ENCODE measurements around the gene NCCRP1. TPM values are rescaled to one million over a fixed set of nuclear protein-coding genes. Genes with fewer than 3 reads are reported as not detected.

The NCCRP1 gene
- total RNA-seq, 4 donors from 2014 or later: 208 to 737 (median 262) TPM

DNA sequence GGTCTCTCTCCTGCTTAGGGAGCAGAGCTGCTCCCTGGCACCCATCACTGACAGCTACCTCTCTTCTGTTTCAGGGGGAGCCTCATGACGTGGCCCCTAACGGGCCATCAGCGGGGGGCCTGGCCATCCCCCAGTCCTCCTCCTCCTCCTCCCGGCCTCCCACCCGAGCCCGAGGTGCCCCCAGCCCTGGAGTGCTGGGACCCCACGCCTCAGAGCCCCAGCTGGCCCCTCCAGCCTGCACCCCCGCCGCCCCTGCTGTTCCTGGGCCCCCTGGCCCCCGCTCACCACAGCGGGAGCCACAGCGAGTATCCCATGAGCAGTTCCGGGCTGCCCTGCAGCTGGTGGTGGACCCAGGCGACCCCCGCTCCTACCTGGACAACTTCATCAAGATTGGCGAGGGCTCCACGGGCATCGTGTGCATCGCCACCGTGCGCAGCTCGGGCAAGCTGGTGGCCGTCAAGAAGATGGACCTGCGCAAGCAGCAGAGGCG is 23.2 kb upstream of the NCCRP1 start:
- WGBS, 2 donors: 80 to 100% methylated on average over 1 to 3 of the region's 25 CpGs
- H3K9me3 ChIP-seq: no peaks in the 10 kb centered on the region
- no peak overlapping the region for H3K4me3 ChIP-seq
- H3K27ac ChIP-seq: no peak overlapping the region
- peaks cover 0 to 23% (median 8%) of the 10 kb centered on the region in 3 donors for H3K4me1 ChIP-seq
- no peak for DNase-seq
- no peak for TF ChIP-seq POLR2A (IDR thresholded peaks at IDR 0.05)
- TF ChIP-seq, protein P1, sequence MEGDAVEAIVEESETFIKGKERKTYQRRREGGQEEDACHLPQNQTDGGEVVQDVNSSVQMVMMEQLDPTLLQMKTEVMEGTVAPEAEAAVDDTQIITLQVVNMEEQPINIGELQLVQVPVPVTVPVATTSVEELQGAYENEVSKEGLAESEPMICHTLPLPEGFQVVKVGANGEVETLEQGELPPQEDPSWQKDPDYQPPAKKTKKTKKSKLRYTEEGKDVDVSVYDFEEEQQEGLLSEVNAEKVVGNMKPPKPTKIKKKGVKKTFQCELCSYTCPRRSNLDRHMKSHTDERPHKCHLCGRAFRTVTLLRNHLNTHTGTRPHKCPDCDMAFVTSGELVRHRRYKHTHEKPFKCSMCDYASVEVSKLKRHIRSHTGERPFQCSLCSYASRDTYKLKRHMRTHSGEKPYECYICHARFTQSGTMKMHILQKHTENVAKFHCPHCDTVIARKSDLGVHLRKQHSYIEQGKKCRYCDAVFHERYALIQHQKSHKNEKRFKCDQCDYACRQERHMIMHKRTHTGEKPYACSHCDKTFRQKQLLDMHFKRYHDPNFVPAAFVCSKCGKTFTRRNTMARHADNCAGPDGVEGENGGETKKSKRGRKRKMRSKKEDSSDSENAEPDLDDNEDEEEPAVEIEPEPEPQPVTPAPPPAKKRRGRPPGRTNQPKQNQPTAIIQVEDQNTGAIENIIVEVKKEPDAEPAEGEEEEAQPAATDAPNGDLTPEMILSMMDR (IDR thresholded peaks at IDR 0.05): no peak
- intact Hi-C loops (cut with DNase I): no loop called here
- peaks cover 36 to 100% (median 44%) of the 10 kb centered on the region in 3 donors for H3K36me3 ChIP-seq
- no peaks in the 10 kb centered on the region for H3K27me3 ChIP-seq

DNA sequence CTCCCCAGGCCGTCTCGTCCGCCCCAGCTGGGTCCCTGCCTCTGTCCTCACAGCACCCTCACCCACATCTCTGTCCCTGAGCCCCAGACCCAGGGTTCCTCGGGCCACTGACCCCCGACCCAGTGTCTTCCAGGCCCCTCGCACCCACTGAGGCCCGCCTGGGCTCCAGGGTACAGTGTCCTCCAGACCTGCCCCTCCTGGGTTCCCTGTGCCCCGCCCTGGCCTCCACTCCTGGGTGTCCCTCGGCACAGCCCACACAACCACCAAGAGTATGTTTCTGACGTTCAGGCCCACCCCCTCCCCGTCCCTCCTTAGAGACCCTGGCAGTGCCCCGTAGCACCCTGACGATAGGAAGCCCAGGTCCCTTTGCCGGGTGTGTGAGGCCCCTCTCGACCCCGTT is 22.6 kb upstream of the NCCRP1 start:
- H3K9me3 ChIP-seq: no peaks in the 10 kb centered on the region
- H3K4me3 ChIP-seq: no peak overlapping the region
- DNase-seq: no peak
- 78 to 94% methylated on average over 7 to 9 of the region's 16 CpGs for WGBS, 2 donors
- peaks cover 39 to 100% (median 49%) of the 10 kb centered on the region in 3 donors for H3K36me3 ChIP-seq
- H3K27me3 ChIP-seq: no peaks in the 10 kb centered on the region
- TF ChIP-seq, protein P1 (IDR thresholded peaks at IDR 0.05): no peak
- TF ChIP-seq POLR2A (IDR thresholded peaks at IDR 0.05): no peak
- intact Hi-C loops (cut with DNase I): no loop called here
- H3K4me1 ChIP-seq: peaks cover 0 to 20% (median 8%) of the 10 kb centered on the region in 3 donors
- H3K27ac ChIP-seq: no peak overlapping the region

DNA sequence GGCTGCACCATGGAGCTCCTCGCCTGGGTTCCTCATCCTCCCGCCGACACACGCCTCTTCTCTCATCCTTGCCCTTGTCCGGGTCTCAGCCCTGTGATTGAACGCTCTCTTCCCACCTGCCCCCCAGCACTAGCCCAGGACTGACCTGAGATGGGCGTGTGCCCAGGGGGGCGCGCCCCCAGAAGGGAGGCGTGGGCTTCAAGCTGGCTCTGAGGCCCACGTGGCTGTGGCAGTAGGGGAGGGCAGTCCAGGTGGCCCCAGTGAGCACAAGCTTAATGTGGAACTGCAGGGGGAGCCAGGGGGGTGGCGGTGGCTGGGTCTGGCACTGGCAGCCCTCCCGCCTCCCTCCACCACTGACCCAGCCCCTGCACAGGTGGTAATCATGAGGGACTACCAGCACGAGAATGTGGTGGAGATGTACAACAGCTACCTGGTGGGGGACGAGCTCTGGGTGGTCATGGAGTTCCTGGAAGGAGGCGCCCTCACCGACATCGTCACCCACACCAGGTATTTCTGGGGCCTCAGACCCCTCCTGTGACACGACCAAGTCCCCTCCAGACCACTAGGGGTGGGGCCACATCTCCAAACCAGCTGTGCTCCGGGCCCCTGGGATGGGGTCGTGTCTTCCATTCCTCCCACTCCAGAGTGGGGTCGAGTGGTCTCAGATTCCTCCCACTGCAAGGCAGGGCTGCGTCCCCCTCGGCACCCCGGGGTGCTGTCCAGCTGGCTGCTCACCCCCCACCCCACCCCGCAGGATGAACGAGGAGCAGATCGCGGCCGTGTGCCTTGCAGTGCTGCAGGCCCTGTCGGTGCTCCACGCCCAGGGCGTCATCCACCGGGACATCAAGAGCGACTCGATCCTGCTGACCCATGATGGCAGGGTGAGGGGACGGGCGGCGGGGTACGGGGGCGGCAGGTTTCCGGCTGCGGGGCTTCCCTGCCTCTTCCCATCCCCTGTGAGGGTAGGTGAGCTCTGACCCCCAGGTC is 21.9 kb upstream of the NCCRP1 start:
- Histone ChIP-seq H3K27ac (no peak overlapping the region), H3K9me3 (no peaks in the 10 kb centered on the region), H3K36me3 (peaks cover 36 to 100% (median 49%) of the 10 kb centered on the region in 3 donors), H3K4me1 (peaks cover 0 to 17% (median 8%) of the 10 kb centered on the region in 3 donors), H3K4me3 (no peak overlapping the region), H3K27me3 (no peaks in the 10 kb centered on the region)
- DNase-seq: no peak
- WGBS, 2 donors: 97% methylated on average over 5 of the region's 43 CpGs; no CpG with 5 or more reads in 1 of the 2 donors
- intact Hi-C loops (cut with DNase I): no loop called here
- no peak for TF ChIP-seq POLR2A (IDR thresholded peaks at IDR 0.05)
- TF ChIP-seq, protein P1 (IDR thresholded peaks at IDR 0.05): no peak

DNA sequence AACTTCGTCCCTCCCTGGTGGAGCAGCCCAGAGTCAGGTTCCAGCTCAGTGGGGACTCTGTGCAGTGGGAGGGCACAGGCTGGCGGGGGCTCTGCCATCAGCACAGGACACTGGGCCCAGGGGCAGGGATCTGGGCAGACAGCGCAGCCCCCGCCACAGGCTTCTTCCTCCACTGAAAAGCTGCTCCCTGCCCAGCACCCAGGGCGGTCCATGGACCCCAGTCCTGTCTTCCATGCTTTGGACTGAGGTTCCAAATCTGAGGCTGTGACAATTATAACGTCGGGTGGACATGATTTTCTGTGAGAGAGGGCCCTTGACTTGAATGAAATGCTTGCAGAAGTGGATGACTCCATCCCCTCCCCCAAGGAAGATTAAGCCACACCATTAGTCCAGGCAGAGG is 21.2 kb upstream of the NCCRP1 start:
- no peak for DNase-seq
- Histone ChIP-seq H3K4me1 (peaks cover 0 to 10% (median 3%) of the 10 kb centered on the region in 3 donors), H3K27ac (no peak overlapping the region), H3K9me3 (no peaks in the 10 kb centered on the region), H3K36me3 (peaks cover 34 to 100% (median 52%) of the 10 kb centered on the region in 3 donors), H3K27me3 (no peaks in the 10 kb centered on the region), H3K4me3 (no peak overlapping the region)
- TF ChIP-seq POLR2A (IDR thresholded peaks at IDR 0.05): no peak
- TF ChIP-seq, protein P1 (IDR thresholded peaks at IDR 0.05): no peak
- WGBS, 2 donors: 85% methylated on average over 4 of the region's 7 CpGs; no CpG with 5 or more reads in 1 of the 2 donors
- intact Hi-C loops (cut with DNase I): no loop called here
